ENCODE data around the gene PRDM11. TPM values are rescaled to one million over a fixed set of nuclear protein-coding genes. Genes with fewer than 3 reads are reported as not detected.
A peak's percentile ranks its signal among the peaks of the same experiment; 100 is the strongest.

Gene PRDM11
- total RNA-seq, 2 donors from 2014 or later, result 4.1 to 8.3 TPM

DNA sequence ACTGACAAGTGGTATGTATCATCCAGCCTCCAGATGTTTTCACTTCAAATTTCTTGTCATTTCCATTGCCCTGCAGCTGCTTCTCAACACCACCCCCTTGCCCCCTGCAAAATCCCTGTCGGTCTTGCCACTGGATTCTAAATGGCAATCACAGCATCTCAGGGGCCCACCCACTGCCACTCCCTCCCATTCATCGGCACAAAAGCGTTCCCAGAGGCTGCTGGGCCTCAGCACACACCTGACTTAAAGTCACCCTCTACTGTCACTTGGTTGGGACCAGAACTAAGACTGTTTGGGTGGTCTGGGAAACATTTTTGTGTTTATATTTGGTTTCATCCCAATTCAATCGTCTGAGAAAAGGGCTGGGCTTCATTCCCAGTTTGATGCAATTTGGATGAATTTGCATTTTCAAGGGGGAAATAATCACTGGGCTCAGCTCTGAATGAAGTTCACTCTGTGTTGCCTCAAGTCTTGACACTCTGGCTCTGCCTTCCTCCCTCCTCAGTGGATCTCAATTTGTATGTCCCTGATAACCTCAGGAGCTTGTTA is 112.6 kb downstream of the PRDM11 start:
- H3K36me3 ChIP-seq, result no peaks in the 10 kb centered on the region
- H3K27ac ChIP-seq, result no peak overlapping the region
- H3K27me3 ChIP-seq, result no peaks in the 10 kb centered on the region
- TF ChIP-seq, protein P1, sequence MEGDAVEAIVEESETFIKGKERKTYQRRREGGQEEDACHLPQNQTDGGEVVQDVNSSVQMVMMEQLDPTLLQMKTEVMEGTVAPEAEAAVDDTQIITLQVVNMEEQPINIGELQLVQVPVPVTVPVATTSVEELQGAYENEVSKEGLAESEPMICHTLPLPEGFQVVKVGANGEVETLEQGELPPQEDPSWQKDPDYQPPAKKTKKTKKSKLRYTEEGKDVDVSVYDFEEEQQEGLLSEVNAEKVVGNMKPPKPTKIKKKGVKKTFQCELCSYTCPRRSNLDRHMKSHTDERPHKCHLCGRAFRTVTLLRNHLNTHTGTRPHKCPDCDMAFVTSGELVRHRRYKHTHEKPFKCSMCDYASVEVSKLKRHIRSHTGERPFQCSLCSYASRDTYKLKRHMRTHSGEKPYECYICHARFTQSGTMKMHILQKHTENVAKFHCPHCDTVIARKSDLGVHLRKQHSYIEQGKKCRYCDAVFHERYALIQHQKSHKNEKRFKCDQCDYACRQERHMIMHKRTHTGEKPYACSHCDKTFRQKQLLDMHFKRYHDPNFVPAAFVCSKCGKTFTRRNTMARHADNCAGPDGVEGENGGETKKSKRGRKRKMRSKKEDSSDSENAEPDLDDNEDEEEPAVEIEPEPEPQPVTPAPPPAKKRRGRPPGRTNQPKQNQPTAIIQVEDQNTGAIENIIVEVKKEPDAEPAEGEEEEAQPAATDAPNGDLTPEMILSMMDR (IDR thresholded peaks at IDR 0.05), result no peak
- no peak for DNase-seq
- intact Hi-C loops (cut with DNase I), result loop anchor here (10.0 kb wide), 1 partner anchor 76 kb away; no protein-coding TSS in a partner anchor
- H3K9me3 ChIP-seq, result no peaks in the 10 kb centered on the region
- no peak overlapping the region for H3K4me3 ChIP-seq
- H3K9ac ChIP-seq (ENCODE audit: low read depth in 2 of 2, low read length in 2 of 2), result no peak overlapping the region
- no peaks in the 10 kb centered on the region for H3K4me1 ChIP-seq

DNA sequence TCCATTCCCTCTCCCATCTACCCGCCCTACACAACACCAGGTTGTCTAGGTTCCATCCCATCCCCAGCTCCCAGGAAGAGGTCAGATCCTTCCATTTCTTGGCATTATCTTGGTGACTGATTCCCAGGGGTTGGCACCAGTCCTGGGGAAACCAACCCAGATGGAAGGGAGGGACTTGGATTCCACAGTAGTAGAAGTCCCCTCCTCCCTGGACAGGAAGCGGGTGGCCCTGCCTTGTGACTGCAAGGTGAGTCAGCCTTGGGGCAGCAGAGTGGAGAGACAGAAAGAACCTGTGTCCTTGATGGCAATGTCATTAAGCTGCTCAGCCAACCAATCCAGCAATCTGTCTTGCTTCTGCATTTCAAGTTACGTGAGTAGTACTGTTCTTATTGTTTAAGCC is 113.2 kb downstream of the PRDM11 start:
- intact Hi-C loops (cut with DNase I), result loop anchor here (10.0 kb wide), 1 partner anchor 75 kb away; no protein-coding TSS in a partner anchor
- Histone ChIP-seq H3K4me3 (no peak overlapping the region), H3K4me1 (no peaks in the 10 kb centered on the region), H3K9ac (ENCODE audit: low read depth in 2 of 2, low read length in 2 of 2) (no peak overlapping the region), H3K9me3 (no peaks in the 10 kb centered on the region), H3K36me3 (no peaks in the 10 kb centered on the region), H3K27me3 (no peaks in the 10 kb centered on the region), H3K27ac (peak overlapping the region; percentile 55)
- TF ChIP-seq, protein P1 (IDR thresholded peaks at IDR 0.05), result no peak
- DNase-seq, result peak; percentile 74

DNA sequence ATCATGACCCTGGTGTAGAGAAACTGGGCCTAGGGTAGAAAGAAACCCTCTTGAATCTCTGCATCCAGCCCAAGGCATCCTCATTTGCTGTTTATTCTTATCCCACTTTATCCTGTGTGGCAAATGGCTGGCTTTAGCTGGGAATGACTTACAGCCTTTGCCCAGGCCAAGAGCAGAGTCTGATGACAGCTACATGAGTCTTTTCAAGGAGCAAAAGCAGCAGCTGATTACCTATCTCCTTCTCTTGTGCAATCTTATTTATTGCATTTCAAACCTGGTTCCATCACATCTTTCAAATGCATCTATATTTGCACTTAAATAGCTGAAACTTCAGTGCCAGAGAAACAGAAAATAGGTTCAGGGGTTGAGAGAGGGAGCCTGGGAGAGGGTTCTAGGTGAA is 113.6 kb downstream of the PRDM11 start:
- Histone ChIP-seq H3K9ac (ENCODE audit: low read depth in 2 of 2, low read length in 2 of 2) (no peak overlapping the region), H3K9me3 (no peaks in the 10 kb centered on the region), H3K4me1 (no peaks in the 10 kb centered on the region), H3K27ac (peak overlapping the region; percentile 55), H3K36me3 (no peaks in the 10 kb centered on the region), H3K4me3 (no peak overlapping the region), H3K27me3 (no peaks in the 10 kb centered on the region)
- TF ChIP-seq, protein P1 (IDR thresholded peaks at IDR 0.05), result no peak
- DNase-seq, result no peak
- intact Hi-C loops (cut with DNase I), result no loop called here

DNA sequence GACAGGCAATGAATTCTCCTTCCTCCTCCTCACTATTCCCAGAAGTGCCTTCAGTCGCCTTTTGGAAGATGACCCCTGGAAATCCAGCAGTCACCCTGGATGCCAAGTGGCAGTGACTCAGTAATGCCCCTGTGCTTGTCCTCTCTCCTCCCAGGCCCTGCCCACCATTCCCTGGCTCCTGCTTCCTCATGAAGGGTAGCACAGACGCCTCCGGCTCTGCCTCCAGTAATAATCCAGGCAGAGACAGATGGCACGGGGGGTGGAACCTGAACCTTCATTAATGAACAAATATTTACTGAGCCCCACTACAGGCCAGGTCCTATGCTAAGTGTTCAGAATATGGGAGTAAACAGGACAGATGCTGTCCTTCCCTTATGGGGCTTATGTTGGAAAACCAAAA is 116.5 kb downstream of the PRDM11 start:
- Histone ChIP-seq H3K9me3 (no peaks in the 10 kb centered on the region), H3K9ac (ENCODE audit: low read depth in 2 of 2, low read length in 2 of 2) (no peak overlapping the region), H3K4me3 (no peak overlapping the region), H3K36me3 (no peaks in the 10 kb centered on the region), H3K27ac (no peak overlapping the region), H3K27me3 (no peaks in the 10 kb centered on the region), H3K4me1 (peaks cover 2% of the 10 kb centered on the region)
- DNase-seq, result no peak
- TF ChIP-seq, protein P1 (IDR thresholded peaks at IDR 0.05), result no peak
- intact Hi-C loops (cut with DNase I), result no loop called here

DNA sequence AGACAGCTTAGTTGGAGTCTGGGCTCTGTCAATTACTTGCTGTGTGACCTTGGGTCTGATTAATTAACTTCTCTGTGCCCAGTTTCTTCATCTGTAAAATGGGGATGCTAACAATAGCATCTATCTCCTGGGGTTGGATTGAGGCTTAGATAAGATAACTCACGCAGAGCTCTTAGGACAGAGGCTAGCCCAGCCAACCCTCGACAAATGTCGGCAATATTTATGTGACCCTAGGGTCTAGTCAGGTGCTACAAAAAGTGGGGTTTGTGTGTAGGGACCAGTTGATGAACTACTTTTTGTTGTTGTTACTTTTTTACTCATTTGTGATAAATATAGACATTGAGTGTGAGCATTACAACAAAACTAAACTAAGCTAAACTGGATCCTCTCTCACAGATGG is 117.3 kb downstream of the PRDM11 start:
- intact Hi-C loops (cut with DNase I), result no loop called here
- no peak overlapping the region for H3K27ac ChIP-seq
- no peak for DNase-seq
- H3K9ac ChIP-seq (ENCODE audit: low read depth in 2 of 2, low read length in 2 of 2), result no peak overlapping the region
- H3K9me3 ChIP-seq, result no peaks in the 10 kb centered on the region
- H3K4me1 ChIP-seq, result peaks cover 2% of the 10 kb centered on the region
- TF ChIP-seq, protein P1 (IDR thresholded peaks at IDR 0.05), result no peak
- no peaks in the 10 kb centered on the region for H3K36me3 ChIP-seq
- no peaks in the 10 kb centered on the region for H3K27me3 ChIP-seq
- H3K4me3 ChIP-seq, result no peak overlapping the region
